ENCODE measurements around the gene MEX3D. TPM values are rescaled to one million over a fixed set of nuclear protein-coding genes. Genes with fewer than 3 reads are reported as not detected.

MEX3D gene
- total and polyA plus RNA-seq, 8 donors = 2.6 to 21.2 (median 9.1) TPM

DNA sequence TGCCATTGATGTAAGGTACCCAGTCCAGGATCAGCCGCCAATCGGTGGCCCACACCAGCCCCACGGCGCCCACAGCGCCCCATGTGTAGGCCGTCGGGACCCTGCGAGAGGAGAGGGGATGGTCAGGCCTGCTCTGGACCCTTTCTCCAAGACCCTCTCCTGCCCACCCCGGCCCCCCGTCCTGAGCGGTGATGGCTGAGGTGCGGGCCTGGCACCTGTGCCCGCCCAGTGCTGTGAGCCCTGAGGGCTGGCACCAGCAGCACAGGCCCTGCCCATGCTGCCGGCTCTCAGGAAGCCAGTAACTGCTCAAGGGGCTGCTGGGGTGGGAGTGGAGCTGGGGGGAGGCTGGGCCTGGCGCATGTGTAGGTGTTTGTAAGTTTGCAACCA is 31.3 kb upstream of the MEX3D start:
- H3K36me3 ChIP-seq = peaks cover 5 to 12% (median 11%) of the 10 kb centered on the region in 3 donors
- WGBS, 2 donors = 91 to 95% methylated on average over 15 of the region's 15 CpGs
- ATAC-seq (no peak), FAIRE-seq (no peak), DNase-seq (peak in 1 of 6 donors; percentile 26)
- H3K27ac ChIP-seq = no peak overlapping the region
- no peaks in the 10 kb centered on the region for H3K27me3 ChIP-seq
- intact Hi-C loops (cut with DNase I) = no loop called here
- H3K4me3 ChIP-seq = no peak overlapping the region
- H3K9me3 ChIP-seq = no peaks in the 10 kb centered on the region
- peaks cover 0 to 10% (median 6%) of the 10 kb centered on the region in 3 donors for H3K4me1 ChIP-seq
- TF ChIP-seq, protein P1, sequence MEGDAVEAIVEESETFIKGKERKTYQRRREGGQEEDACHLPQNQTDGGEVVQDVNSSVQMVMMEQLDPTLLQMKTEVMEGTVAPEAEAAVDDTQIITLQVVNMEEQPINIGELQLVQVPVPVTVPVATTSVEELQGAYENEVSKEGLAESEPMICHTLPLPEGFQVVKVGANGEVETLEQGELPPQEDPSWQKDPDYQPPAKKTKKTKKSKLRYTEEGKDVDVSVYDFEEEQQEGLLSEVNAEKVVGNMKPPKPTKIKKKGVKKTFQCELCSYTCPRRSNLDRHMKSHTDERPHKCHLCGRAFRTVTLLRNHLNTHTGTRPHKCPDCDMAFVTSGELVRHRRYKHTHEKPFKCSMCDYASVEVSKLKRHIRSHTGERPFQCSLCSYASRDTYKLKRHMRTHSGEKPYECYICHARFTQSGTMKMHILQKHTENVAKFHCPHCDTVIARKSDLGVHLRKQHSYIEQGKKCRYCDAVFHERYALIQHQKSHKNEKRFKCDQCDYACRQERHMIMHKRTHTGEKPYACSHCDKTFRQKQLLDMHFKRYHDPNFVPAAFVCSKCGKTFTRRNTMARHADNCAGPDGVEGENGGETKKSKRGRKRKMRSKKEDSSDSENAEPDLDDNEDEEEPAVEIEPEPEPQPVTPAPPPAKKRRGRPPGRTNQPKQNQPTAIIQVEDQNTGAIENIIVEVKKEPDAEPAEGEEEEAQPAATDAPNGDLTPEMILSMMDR (IDR thresholded peaks at IDR 0.05) = no peak

DNA sequence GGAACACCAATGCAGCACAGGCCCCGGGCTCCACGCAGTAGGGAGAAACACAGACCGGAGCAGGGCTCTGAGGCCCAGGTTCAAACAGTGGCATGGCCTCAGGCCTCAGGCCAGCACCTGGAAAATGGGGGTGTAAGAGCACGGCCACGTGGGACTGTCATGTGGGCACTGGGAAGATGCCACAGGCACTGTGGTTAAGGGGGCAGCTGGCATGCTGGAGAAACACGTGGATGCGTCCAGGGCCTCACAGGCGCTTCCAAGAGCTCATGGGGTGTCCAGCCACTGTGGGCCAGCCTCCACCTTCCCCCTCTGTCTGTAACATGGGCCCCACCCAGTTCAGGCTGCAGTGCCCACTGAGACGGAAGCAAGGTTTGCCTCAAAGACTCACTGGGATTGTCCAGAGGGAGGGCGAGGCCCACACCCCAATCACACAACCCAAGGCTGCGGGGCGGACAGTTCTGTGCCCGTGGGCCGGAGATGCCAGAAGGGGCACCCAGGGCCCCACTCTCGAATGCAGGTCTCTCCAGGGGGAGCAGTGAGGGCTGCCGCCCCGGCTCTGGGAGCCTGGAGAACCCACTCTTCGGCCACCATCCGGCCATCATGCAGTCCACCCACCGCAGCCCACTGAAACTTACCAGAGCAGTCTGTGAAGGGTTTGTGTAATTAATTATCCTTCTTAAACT is 30.8 kb upstream of the MEX3D start:
- Histone ChIP-seq H3K27me3 (no peaks in the 10 kb centered on the region), H3K9me3 (no peaks in the 10 kb centered on the region), H3K27ac (no peak overlapping the region), H3K4me3 (no peak overlapping the region), H3K36me3 (peaks cover 5 to 12% (median 11%) of the 10 kb centered on the region in 3 donors), H3K4me1 (peaks cover 0 to 6% (median 4%) of the 10 kb centered on the region in 3 donors)
- no peak for FAIRE-seq
- WGBS, 2 donors = 91 to 92% methylated on average over 20 of the region's 20 CpGs
- TF ChIP-seq, protein P1 (IDR thresholded peaks at IDR 0.05) = no peak
- peak in 1 of 6 donors; percentile 27 for DNase-seq
- no peak for ATAC-seq
- intact Hi-C loops (cut with DNase I) = no loop called here

DNA sequence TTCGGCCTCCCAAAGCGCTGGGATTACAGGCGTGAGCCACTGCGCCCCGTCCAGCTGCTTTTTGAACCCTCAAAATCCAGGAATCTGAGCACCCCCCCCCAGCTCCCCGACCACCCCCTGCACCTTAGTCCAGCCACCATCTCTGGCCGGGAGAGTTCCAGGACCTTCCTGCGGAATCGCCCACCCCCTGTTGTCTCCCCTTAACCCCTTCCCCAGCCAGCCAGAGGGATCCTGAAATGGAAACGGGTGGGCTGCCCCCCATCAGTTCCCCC is 25.3 kb upstream of the MEX3D start:
- ATAC-seq (no peak), DNase-seq (peak in 2 of 6 donors; percentile 36 to 49), FAIRE-seq (no peak)
- Histone ChIP-seq H3K9me3 (no peaks in the 10 kb centered on the region), H3K4me1 (peaks cover 0 to 13% (median 0%) of the 10 kb centered on the region in 3 donors), H3K36me3 (peaks cover 5 to 12% (median 11%) of the 10 kb centered on the region in 3 donors), H3K27ac (no peak overlapping the region), H3K4me3 (peak overlapping the region in 2 of 4 donors; percentile 62 to 64), H3K27me3 (no peaks in the 10 kb centered on the region)
- intact Hi-C loops (cut with DNase I) = no loop called here
- WGBS, 2 donors = 28 to 33% methylated on average over 10 of the region's 10 CpGs
- TF ChIP-seq, protein P1 (IDR thresholded peaks at IDR 0.05) = no peak

DNA sequence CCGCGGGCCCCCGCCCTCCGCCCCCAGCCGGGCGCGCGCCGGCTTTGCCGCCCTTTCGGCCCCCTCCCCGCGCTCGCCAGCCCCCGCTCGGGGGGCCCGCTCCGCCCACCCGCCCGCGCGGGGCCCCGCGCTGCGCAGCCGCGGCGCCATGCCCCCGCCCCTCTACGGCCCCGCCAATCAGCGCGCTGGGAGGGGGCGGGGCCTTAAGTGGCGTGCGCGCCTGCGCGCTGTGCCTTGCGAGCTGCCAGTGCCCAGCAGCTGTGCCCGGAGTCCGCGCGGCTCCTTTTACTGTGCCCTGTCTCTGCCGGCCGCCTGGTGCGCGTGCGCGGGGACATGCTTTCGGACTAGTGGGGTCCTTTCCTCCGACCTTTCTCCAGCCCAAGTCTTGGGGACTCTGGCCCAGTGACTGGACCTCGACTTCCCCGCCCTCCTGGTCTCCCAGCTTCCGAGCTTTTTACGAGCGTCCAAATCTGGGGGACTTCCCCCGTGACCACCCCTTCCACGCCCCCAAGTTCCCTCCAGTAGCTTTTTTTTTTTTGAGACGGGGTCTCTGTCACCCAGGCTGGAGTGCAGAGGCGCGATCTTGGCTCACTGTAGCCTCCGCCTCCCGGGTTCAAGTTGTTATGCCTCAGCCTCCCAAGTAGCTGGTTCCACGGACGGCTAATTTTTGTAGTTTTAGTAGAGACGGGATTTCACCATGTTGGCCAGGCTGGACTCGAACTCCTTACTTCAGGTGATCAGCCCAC is 24.8 kb upstream of the MEX3D start, which contains the start of gene MBD3:
TSS of gene MBD3 (minus strand) at position 111 of the 746 bp plus-strand sequence. CDS start 234 bp downstream, outside the sequence.
- Histone ChIP-seq H3K27me3 (no peaks in the 10 kb centered on the region), H3K4me3 (peak within 1 kb of the TSS; percentile 62 to 85 (median 66)), H3K27ac (peak within 1 kb of the TSS; percentile 78 to 93 (median 88)), H3K4me1 (peaks cover 0 to 13% (median 0%) of the 10 kb centered on the region in 3 donors), H3K36me3 (peaks cover 5 to 9% (median 9%) of the 10 kb centered on the region in 3 donors), H3K9me3 (no peaks in the 10 kb centered on the region)
- FAIRE-seq (no peak), ATAC-seq (peak; percentile 90 to 96 (median 92)), DNase-seq (peak; percentile 90 to 99 (median 95))
- TF ChIP-seq, protein P1 (IDR thresholded peaks at IDR 0.05) = peak in 1 of 4 donors; percentile 12
- intact Hi-C loops (cut with DNase I) = no loop called here
- WGBS, 2 donors = 1% methylated on average over 39 to 68 of the region's 68 CpGs
